ENCODE measurements around the gene PGM2L1.
"Not testable (repeated sequence)": the region's sequence is repeated elsewhere in the genome, so short reads cannot be mapped to it uniquely, and the experiment has no call there.

Gene PGM2L1

GRCh38 chr11:74367881-74368280 is 30.4 kb downstream of the PGM2L1 start:
- Histone ChIP-seq H3K27ac (ENCODE audit: low read depth, low read length) (no peak overlapping the region), H3K9me3 (ENCODE audit: insufficient read depth, low read length) (no peaks in the 10 kb centered on the region), H3K27me3 (ENCODE audit: low read length) (no peaks in the 10 kb centered on the region), H3F3A (ENCODE audit: insufficient read depth) (no peaks in the 10 kb centered on the region), H3K4me3 (ENCODE audit: insufficient read depth, low read length, poor library complexity, severe bottlenecking) (no peak overlapping the region), H3K79me2 (ENCODE audit: insufficient read depth, low read length) (no peaks in the 10 kb centered on the region), H3K4me2 (ENCODE audit: low read depth, low read length, poor library complexity, severe bottlenecking) (no peak overlapping the region), H4K20me1 (ENCODE audit: low read depth, low read length) (no peaks in the 10 kb centered on the region), H3K9ac (ENCODE audit: low read length) (no peak overlapping the region), H3K9me2 (replicated peaks; ENCODE audit: insufficient read depth, low read length) (no peaks in the 10 kb centered on the region), H3K36me3 (ENCODE audit: low read length) (no peaks in the 10 kb centered on the region), H2AFZ (ENCODE audit: low read depth, low read length, severe bottlenecking) (no peak overlapping the region)
- TF ChIP-seq, protein P1, sequence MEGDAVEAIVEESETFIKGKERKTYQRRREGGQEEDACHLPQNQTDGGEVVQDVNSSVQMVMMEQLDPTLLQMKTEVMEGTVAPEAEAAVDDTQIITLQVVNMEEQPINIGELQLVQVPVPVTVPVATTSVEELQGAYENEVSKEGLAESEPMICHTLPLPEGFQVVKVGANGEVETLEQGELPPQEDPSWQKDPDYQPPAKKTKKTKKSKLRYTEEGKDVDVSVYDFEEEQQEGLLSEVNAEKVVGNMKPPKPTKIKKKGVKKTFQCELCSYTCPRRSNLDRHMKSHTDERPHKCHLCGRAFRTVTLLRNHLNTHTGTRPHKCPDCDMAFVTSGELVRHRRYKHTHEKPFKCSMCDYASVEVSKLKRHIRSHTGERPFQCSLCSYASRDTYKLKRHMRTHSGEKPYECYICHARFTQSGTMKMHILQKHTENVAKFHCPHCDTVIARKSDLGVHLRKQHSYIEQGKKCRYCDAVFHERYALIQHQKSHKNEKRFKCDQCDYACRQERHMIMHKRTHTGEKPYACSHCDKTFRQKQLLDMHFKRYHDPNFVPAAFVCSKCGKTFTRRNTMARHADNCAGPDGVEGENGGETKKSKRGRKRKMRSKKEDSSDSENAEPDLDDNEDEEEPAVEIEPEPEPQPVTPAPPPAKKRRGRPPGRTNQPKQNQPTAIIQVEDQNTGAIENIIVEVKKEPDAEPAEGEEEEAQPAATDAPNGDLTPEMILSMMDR (IDR thresholded peaks at IDR 0.05; ENCODE audit: insufficient read depth, low read length, poor library complexity, severe bottlenecking) = no peak
- TF ChIP-seq EZH2phosphoT487 (conservative IDR thresholded peaks at IDR 0.05; ENCODE audit: low read length) = no peak

GRCh38 chr11:74366576-74366975 is 31.7 kb downstream of the PGM2L1 start:
- H2AFZ ChIP-seq (ENCODE audit: low read depth, low read length, severe bottlenecking) = no peak overlapping the region
- no peaks in the 10 kb centered on the region for H3K9me3 ChIP-seq (ENCODE audit: insufficient read depth, low read length)
- no peak overlapping the region for H3K9ac ChIP-seq (ENCODE audit: low read length)
- H3K79me2 ChIP-seq (ENCODE audit: insufficient read depth, low read length) = no peaks in the 10 kb centered on the region
- H3K9me2 ChIP-seq (replicated peaks; ENCODE audit: insufficient read depth, low read length) = no peaks in the 10 kb centered on the region
- no peak for TF ChIP-seq EZH2phosphoT487 (conservative IDR thresholded peaks at IDR 0.05; ENCODE audit: low read length)
- TF ChIP-seq, protein P1 (IDR thresholded peaks at IDR 0.05; ENCODE audit: insufficient read depth, low read length, poor library complexity, severe bottlenecking) = no peak
- no peaks in the 10 kb centered on the region for H4K20me1 ChIP-seq (ENCODE audit: low read depth, low read length)
- H3K4me2 ChIP-seq (ENCODE audit: low read depth, low read length, poor library complexity, severe bottlenecking) = no peak overlapping the region
- no peaks in the 10 kb centered on the region for H3K27me3 ChIP-seq (ENCODE audit: low read length)
- no peaks in the 10 kb centered on the region for H3F3A ChIP-seq (ENCODE audit: insufficient read depth)
- no peak overlapping the region for H3K4me3 ChIP-seq (ENCODE audit: insufficient read depth, low read length, poor library complexity, severe bottlenecking)
- no peaks in the 10 kb centered on the region for H3K36me3 ChIP-seq (ENCODE audit: low read length)
- no peak overlapping the region for H3K27ac ChIP-seq (ENCODE audit: low read depth, low read length)

DNA sequence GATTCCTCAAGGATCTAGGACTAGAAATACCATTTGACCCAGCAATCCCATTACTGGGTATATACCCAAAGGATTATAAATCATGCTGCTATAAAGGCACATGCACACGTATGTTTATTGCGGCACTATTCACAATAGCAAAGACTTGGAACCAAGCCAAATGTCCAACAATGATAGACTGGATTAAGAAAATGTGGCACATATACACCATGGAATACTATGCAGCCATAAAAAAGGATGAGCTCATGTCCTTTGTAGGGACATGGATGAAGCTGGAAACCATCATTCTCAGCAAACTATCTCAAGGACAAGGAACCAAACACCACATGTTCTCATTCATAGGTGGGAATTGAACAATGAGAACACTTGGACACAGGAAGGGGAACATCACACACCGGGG is 32.4 kb downstream of the PGM2L1 start:
- H3K4me3 ChIP-seq (ENCODE audit: insufficient read depth, low read length, poor library complexity, severe bottlenecking); H3K9me3 ChIP-seq (ENCODE audit: insufficient read depth, low read length); H3K79me2 ChIP-seq (ENCODE audit: insufficient read depth, low read length); H3K27me3 ChIP-seq (ENCODE audit: low read length); H4K20me1 ChIP-seq (ENCODE audit: low read depth, low read length); H3K9me2 ChIP-seq (replicated peaks; ENCODE audit: insufficient read depth, low read length); H3F3A ChIP-seq (ENCODE audit: insufficient read depth); H3K9ac ChIP-seq (ENCODE audit: low read length); H3K36me3 ChIP-seq (ENCODE audit: low read length); H2AFZ ChIP-seq (ENCODE audit: low read depth, low read length, severe bottlenecking); H3K4me2 ChIP-seq (ENCODE audit: low read depth, low read length, poor library complexity, severe bottlenecking); H3K27ac ChIP-seq (ENCODE audit: low read depth, low read length): not testable (repeated sequence)

GRCh38 chr11:74357449-74357848 is 40.8 kb downstream of the PGM2L1 start:
- H3K27ac ChIP-seq (ENCODE audit: low read depth, low read length) = no peak overlapping the region
- no peaks in the 10 kb centered on the region for H3K36me3 ChIP-seq (ENCODE audit: low read length)
- no peak overlapping the region for H3K9ac ChIP-seq (ENCODE audit: low read length)
- no peaks in the 10 kb centered on the region for H3K79me2 ChIP-seq (ENCODE audit: insufficient read depth, low read length)
- H3K9me3 ChIP-seq (ENCODE audit: insufficient read depth, low read length) = no peaks in the 10 kb centered on the region
- no peak for TF ChIP-seq EZH2phosphoT487 (conservative IDR thresholded peaks at IDR 0.05; ENCODE audit: low read length)
- TF ChIP-seq, protein P1 (IDR thresholded peaks at IDR 0.05; ENCODE audit: insufficient read depth, low read length, poor library complexity, severe bottlenecking) = no peak
- no peaks in the 10 kb centered on the region for H4K20me1 ChIP-seq (ENCODE audit: low read depth, low read length)
- no peak overlapping the region for H2AFZ ChIP-seq (ENCODE audit: low read depth, low read length, severe bottlenecking)
- H3F3A ChIP-seq (ENCODE audit: insufficient read depth) = no peaks in the 10 kb centered on the region
- no peak overlapping the region for H3K4me2 ChIP-seq (ENCODE audit: low read depth, low read length, poor library complexity, severe bottlenecking)
- H3K27me3 ChIP-seq (ENCODE audit: low read length) = no peaks in the 10 kb centered on the region
- H3K4me3 ChIP-seq (ENCODE audit: insufficient read depth, low read length, poor library complexity, severe bottlenecking) = no peak overlapping the region
- H3K9me2 ChIP-seq (replicated peaks; ENCODE audit: insufficient read depth, low read length) = no peaks in the 10 kb centered on the region
